Activated CD8-positive, alpha-beta T cell treated with anti-CD3 and anti-CD28 coated beads, Interleukin-2, amount 10 ng/mL, durations not matched to agents 7 days and 5 days (primary cell): ENCODE results near the gene RNPEP. TPM values are rescaled to one million over a fixed set of nuclear protein-coding genes. Genes with fewer than 3 reads are reported as not detected.
"Not testable (repeated sequence)": the region's sequence is repeated elsewhere in the genome, so short reads cannot be mapped to it uniquely, and the experiment has no call there.

ENCODE experiments used
- ATAC-seq: fragments of 150-1000 bp; cut with Tn5 transposase; one replicate; pipeline ENCODE4 v1.10.0; 2021; ENCODE audit warnings: moderate library complexity
- CTCF ChIA-PET: fragments of 350-600 bp; sonication (Branson Sonifier 250); formaldehyde crosslinking; loops from one replicate; lab custom pipeline; 2021; ENCODE audit warnings: antibody characterized with exemption; lab: Charles Lee
- POLR2A ChIA-PET: fragments of 350-600 bp; sonication (Branson Sonifier 250); formaldehyde crosslinking; loops from one replicate; lab custom pipeline; 2021; ENCODE audit warnings: antibody characterized with exemption; lab: Charles Lee
- DNase-seq: peaks from one replicate; pipeline ENCODE4 v3.0.0-alpha.2; 2020
- H3K27ac Mint-ChIP-seq: one replicate; pipeline ENCODE4 v1.8.0; 2021; ENCODE audit warnings: mild to moderate bottlenecking, mixed read lengths
- H3K27me3 Mint-ChIP-seq: one replicate; pipeline ENCODE4 v1.8.0; 2021; ENCODE audit warnings: low read depth, mixed read lengths
- H3K36me3 Mint-ChIP-seq: one replicate; pipeline ENCODE4 v1.8.0; 2021; ENCODE audit warnings: low read depth, mixed read lengths
- H3K4me1 Mint-ChIP-seq: one replicate; pipeline ENCODE4 v1.8.0; 2021; ENCODE audit warnings: low read depth, mixed read lengths
- H3K4me3 Mint-ChIP-seq: one replicate; pipeline ENCODE4 v1.8.0; 2021; ENCODE audit warnings: mild to moderate bottlenecking, mixed read lengths
- H3K9me3 Mint-ChIP-seq: one replicate; pipeline ENCODE4 v1.8.0; 2022; ENCODE audit warnings: mixed read lengths; ENCODE audit not compliant: insufficient read depth
- microRNA-seq: library from miRNA; unstranded; fragments of <30 nt; microRNA quantifications from one replicate; pipeline ENCODE4 v1.2.0, GENCODE V29; 2022
- total RNA-seq, 2 experiments: library from RNA; stranded (reverse); gene quantifications; one replicate each; pipeline ENCODE4 v1.2.3, GENCODE V29; 2021

The RNPEP gene
- total RNA-seq, 2 experiments from 2014 or later: 32.0 to 32.2 TPM

GRCh38 chr1:202038688-202039346 is 56.4 kb downstream of the RNPEP start:
- Mint-ChIP-seq H3K36me3 (no peaks in the 10 kb centered on the region), H3K27me3 (peaks cover 2% of the 10 kb centered on the region), H3K9me3 (no peaks in the 10 kb centered on the region), H3K27ac (no peak overlapping the region), H3K4me3 (no peak overlapping the region), H3K4me1 (no peaks in the 10 kb centered on the region)
- ChIA-PET CTCF (no interaction called here), POLR2A (interaction anchor here (0.6 kb wide), 1 partner anchor 10 kb away, joined by 4 read pairs; no protein-coding TSS in a partner anchor)
- DNase-seq (no peak), ATAC-seq (no peak)

GRCh38 chr1:202045705-202046104 is 63.3 kb downstream of the RNPEP start:
- H3K36me3 Mint-ChIP-seq: no peaks in the 10 kb centered on the region
- ChIA-PET CTCF (no interaction called here), POLR2A (no interaction called here)
- no peak overlapping the region for H3K27ac Mint-ChIP-seq
- ATAC-seq (no peak), DNase-seq (no peak)
- H3K4me1 Mint-ChIP-seq: peaks cover 5% of the 10 kb centered on the region
- no peaks in the 10 kb centered on the region for H3K9me3 Mint-ChIP-seq
- peaks cover 2% of the 10 kb centered on the region for H3K27me3 Mint-ChIP-seq
- no peak overlapping the region for H3K4me3 Mint-ChIP-seq

GRCh38 chr1:202046227-202046626 is 63.8 kb downstream of the RNPEP start:
- ChIA-PET CTCF (no interaction called here), POLR2A (no interaction called here)
- ATAC-seq (no peak), DNase-seq (no peak)
- Mint-ChIP-seq H3K9me3 (no peaks in the 10 kb centered on the region), H3K36me3 (no peaks in the 10 kb centered on the region), H3K4me1 (peaks cover 5% of the 10 kb centered on the region), H3K27me3 (peaks cover 2% of the 10 kb centered on the region), H3K27ac (no peak overlapping the region), H3K4me3 (no peak overlapping the region)

DNA sequence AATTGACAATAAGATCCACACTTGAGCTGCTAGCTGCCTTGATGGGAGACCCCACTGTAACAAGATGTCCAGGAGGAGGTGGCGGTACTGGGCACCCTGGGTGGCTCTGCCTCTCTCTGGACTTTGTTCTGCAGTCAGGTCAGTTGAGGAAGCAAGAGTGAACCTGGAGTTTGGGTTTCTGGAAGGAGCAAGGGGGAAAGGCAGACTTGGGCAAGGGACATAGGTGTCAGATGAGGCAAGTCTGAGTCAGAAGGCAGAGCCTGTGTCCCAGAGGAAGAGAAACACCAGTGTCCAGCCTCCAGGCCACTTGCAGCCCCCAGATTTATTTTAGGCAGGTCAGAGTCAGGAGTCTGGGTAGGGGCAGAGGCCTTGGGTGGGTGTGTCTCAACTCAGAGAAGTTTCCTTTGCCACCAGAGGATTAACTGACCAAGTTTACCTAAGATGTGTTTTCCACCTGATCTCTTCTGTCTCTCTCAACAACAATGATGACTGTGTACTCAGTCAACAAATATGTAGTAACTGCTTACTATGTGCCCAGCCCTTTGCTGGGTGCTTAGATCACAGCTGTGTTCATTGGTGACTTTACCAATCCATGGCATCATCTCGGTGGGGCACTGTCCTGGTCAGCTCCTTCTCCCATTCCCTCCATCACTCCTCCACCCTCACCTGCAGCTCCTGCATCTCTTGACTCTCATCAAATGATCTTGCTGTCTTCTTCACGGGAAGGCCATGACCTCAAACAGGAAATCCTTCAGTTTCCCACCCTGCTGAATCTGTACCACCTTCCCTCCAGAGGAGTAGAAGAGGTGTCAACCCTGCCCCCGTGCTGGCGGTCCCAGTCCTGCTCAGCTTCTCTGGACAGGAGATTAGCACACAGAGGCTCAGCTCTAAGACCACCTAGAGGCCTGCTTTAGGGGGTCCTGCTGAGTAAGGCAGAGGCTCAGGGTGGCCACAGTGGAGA is 64.6 kb downstream of the RNPEP start:
- POLR2A ChIA-PET: no interaction called here
- Mint-ChIP-seq H3K4me1 (peaks cover 5% of the 10 kb centered on the region), H3K36me3 (no peaks in the 10 kb centered on the region), H3K27me3 (peaks cover 2% of the 10 kb centered on the region), H3K4me3 (no peak overlapping the region), H3K9me3 (no peaks in the 10 kb centered on the region), H3K27ac (no peak overlapping the region)
- ATAC-seq: no peak
- DNase-seq: no peak
- CTCF ChIA-PET: no interaction called here

DNA sequence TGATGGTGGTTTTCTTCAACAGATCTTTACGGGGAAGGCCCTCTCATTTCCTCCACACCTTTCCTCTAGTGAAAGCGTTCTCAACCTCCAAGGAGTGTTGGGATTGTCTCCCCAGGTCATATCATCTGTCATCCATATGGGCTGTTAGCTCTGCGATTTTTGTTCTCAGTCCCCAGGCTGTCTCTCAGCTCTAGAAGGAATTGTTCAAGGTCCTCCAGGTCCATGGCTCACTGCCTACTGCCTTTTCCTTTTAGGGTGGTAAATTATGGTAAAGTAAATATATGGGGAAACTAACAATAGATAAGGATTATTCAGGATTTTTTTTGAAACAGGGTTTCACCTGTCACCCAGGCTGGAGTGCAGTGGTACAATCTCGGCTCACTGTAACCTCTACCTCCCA is 65.5 kb downstream of the RNPEP start:
- ChIA-PET POLR2A (no interaction called here), CTCF (no interaction called here)
- no peak overlapping the region for H3K27ac Mint-ChIP-seq
- H3K4me1 Mint-ChIP-seq: peaks cover 5% of the 10 kb centered on the region
- H3K27me3 Mint-ChIP-seq: peaks cover 2% of the 10 kb centered on the region
- DNase-seq (no peak), ATAC-seq (no peak)
- no peak overlapping the region for H3K4me3 Mint-ChIP-seq
- H3K36me3 Mint-ChIP-seq: no peaks in the 10 kb centered on the region
- H3K9me3 Mint-ChIP-seq: no peaks in the 10 kb centered on the region

GRCh38 chr1:202049129-202049528 is 66.7 kb downstream of the RNPEP start:
- H3K27ac Mint-ChIP-seq: no peak overlapping the region
- no peaks in the 10 kb centered on the region for H3K9me3 Mint-ChIP-seq
- H3K27me3 Mint-ChIP-seq: peaks cover 2% of the 10 kb centered on the region
- ChIA-PET CTCF (no interaction called here), POLR2A (no interaction called here)
- peaks cover 5% of the 10 kb centered on the region for H3K4me1 Mint-ChIP-seq
- no peak overlapping the region for H3K4me3 Mint-ChIP-seq
- no peaks in the 10 kb centered on the region for H3K36me3 Mint-ChIP-seq
- ATAC-seq: no peak
- no peak for DNase-seq

DNA sequence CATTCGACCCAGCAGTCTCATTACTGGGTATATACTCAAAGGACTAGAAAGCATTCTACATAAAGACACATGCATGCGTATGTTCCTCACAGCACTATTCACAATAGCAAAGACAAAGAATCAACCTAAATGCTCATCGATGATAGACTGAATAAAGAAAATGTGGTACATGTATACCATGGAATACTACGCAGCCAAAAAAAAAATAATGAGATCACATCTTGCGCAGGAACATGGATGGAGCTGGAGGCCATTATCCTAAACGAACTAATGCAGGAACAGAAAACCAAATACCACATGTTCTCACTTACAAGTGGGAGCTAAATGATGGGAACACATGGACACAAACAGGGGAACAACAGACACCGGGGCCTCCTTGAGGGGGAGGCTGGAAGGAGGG is 71.6 kb downstream of the RNPEP start:
- H3K4me1 Mint-ChIP-seq: no peaks in the 10 kb centered on the region
- H3K27ac Mint-ChIP-seq: no peak overlapping the region
- peaks cover 3% of the 10 kb centered on the region for H3K27me3 Mint-ChIP-seq
- ATAC-seq (no peak), DNase-seq (no peak)
- no peaks in the 10 kb centered on the region for H3K9me3 Mint-ChIP-seq
- H3K36me3 Mint-ChIP-seq: no peaks in the 10 kb centered on the region
- CTCF ChIA-PET: no interaction called here
- POLR2A ChIA-PET: no interaction called here
- no peak overlapping the region for H3K4me3 Mint-ChIP-seq

DNA sequence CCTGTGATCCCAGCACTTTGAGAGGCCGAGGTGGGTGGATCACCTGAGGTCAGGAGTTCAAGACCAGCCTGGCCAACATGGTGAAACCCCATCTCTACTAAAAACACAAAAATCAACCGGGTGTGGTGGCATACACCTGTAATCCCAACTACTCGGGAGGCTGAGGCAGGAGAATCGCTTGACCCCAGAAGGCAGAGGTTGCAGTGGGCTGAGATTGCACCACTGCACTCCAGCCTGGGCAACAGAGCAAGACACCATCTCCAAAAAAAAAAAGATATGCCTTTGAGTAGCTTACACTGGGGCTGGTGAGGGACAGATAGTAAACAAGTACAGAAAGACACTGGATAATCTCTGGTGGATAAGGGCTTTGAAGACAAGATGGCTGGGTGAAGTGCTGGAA is 72.2 kb downstream of the RNPEP start:
- DNase-seq, H3K36me3 Mint-ChIP-seq, POLR2A ChIA-PET, H3K4me3 Mint-ChIP-seq, H3K27me3 Mint-ChIP-seq, ATAC-seq, CTCF ChIA-PET, H3K27ac Mint-ChIP-seq, H3K9me3 Mint-ChIP-seq, H3K4me1 Mint-ChIP-seq: not testable (repeated sequence)

Small RNAs within 50 kb of the gene (microRNA-seq; reads per million reads assigned to microRNA genes)
- not detected for gene MIR6740

Other genes with a start within 250 kb of the RNPEP start
- 10 to 100 TPM; 55.3 to 58.1 TPM for gene IPO9, start 153.5 kb upstream of the RNPEP start, total RNA-seq
- under 1 TPM in 1 of 2 experiments, not detected in 1; 0.55 TPM for gene SHISA4, start 93.8 kb upstream of the RNPEP start, total RNA-seq
- not detected for gene LMOD1, start 36.1 kb upstream of the RNPEP start, total RNA-seq
- gene TIMM17A, start 27.1 kb upstream of the RNPEP start, total RNA-seq: 10 to 100 TPM; 51.4 to 54.0 TPM
- gene ELF3, start 27.9 kb downstream of the RNPEP start, total RNA-seq: under 1 TPM; 0.42 to 0.55 TPM
- not detected for gene GPR37L1, start 140.3 kb downstream of the RNPEP start, total RNA-seq
- 10 to 100 TPM; 39.7 to 42.0 TPM for gene ARL8A, start 162.1 kb downstream of the RNPEP start, total RNA-seq
- gene PTPN7, start 178.0 kb downstream of the RNPEP start, total RNA-seq: 100 to 1,000 TPM; 242 to 255 TPM
- under 1 TPM in 1 of 2 experiments, not detected in 1; 0.08 TPM for gene LGR6, start 211.2 kb downstream of the RNPEP start, total RNA-seq